Umbilical cord (tissue), 2 donors: ENCODE results near the gene RTP4. TPM values are rescaled to one million over a fixed set of nuclear protein-coding genes. Genes with fewer than 3 reads are reported as not detected.
"Not testable (repeated sequence)": the region's sequence is repeated elsewhere in the genome, so short reads cannot be mapped to it uniquely, and the experiment has no call there.

Experiments used
- DNase-seq: peaks from one replicate; pipeline ENCODE4 v3.0.0-alpha.2; 2015; ENCODE audit warnings: low spot score
- total RNA-seq: library from RNA; depleted of rRNA; stranded (reverse); fragments of >200 nt; gene quantifications from one replicate; pipeline ENCODE4 v1.2.3, GENCODE V29; 2014; ENCODE audit warnings: low replicate concordance; ENCODE audit not compliant: insufficient read depth

Gene RTP4
- total RNA-seq, 1 donor from 2014 or later = 0.72 TPM

- no peak for DNase-seq
Observed at GRCh38 chr3:187369089-187369447, 883 bp downstream of the RTP4 start.

GRCh38 chr3:187370051-187370450 is 1.9 kb downstream of the RTP4 start:
- DNase-seq = no peak

- DNase-seq = no peak
Observed at GRCh38 chr3:187375581-187375980, 7.4 kb downstream of the RTP4 start.

GRCh38 chr3:187377842-187378241 is 9.7 kb downstream of the RTP4 start:
- no peak for DNase-seq

GRCh38 chr3:187382609-187383151 is 14.5 kb downstream of the RTP4 start:
- DNase-seq = peak; percentile 2

GRCh38 chr3:187383246-187383645 is 15.1 kb downstream of the RTP4 start:
- DNase-seq = no peak

GRCh38 chr3:187385296-187385695 is 17.1 kb downstream of the RTP4 start:
- DNase-seq = no peak

GRCh38 chr3:187396661-187397060 is 28.5 kb downstream of the RTP4 start:
- no peak for DNase-seq

- DNase-seq = no peak
Observed at GRCh38 chr3:187398955-187399354, 30.8 kb downstream of the RTP4 start.

- no peak for DNase-seq
Observed at GRCh38 chr3:187400756-187401155, 32.6 kb downstream of the RTP4 start.

- DNase-seq = no peak
Observed at GRCh38 chr3:187401856-187402255, 33.7 kb downstream of the RTP4 start.

- DNase-seq = peak; percentile 38
Observed at GRCh38 chr3:187403768-187404288, 35.6 kb downstream of the RTP4 start.

GRCh38 chr3:187406927-187407326 is 38.7 kb downstream of the RTP4 start:
- no peak for DNase-seq

GRCh38 chr3:187411991-187412781 is 44.0 kb downstream of the RTP4 start:
- not testable (repeated sequence) for DNase-seq

Other genes starting within 250 kb of the RTP4 start
- gene RPL39L, start 228.9 kb upstream of the RTP4 start, total RNA-seq = 6.3 TPM
- gene RTP1, start 170.9 kb upstream of the RTP4 start, total RNA-seq = not detected
- gene MASP1, start 76.6 kb upstream of the RTP4 start, total RNA-seq = 7.2 TPM